Astrocyte (in vitro differentiated cells and primary cell): ENCODE results near the gene NPM1. TPM values are rescaled to one million over a fixed set of nuclear protein-coding genes. Genes with fewer than 3 reads are reported as not detected.

Experiments used
- DNase-seq: peaks from one replicate; pipeline ENCODE4 v3.0.0-alpha.2; 2010; ENCODE audit warnings: low read depth
- FAIRE-seq: peaks from 2 replicates; lab custom pipeline; 2011; peaks lifted over from hg19 to GRCh38; lab: Jason Lieb, UNC
- H2AFZ ChIP-seq: 2 replicates; pipeline ENCODE4 v1.6.0; 2012; ENCODE audit warnings: low read depth, low read length, inconsistent platforms
- H3K27ac ChIP-seq: 2 replicates; pipeline ENCODE4 v1.5.1; 2011; ENCODE audit warnings: low read depth, low read length, inconsistent platforms
- H3K27me3 ChIP-seq: 2 replicates; pipeline ENCODE4 v1.6.0; 2011; ENCODE audit warnings: low read length, inconsistent platforms; ENCODE audit not compliant: insufficient read depth
- H3K36me3 ChIP-seq: 2 replicates; pipeline ENCODE4 v1.5.1; 2011; ENCODE audit warnings: low read length, inconsistent platforms; ENCODE audit not compliant: insufficient read depth
- H3K4me1 ChIP-seq: 2 replicates; pipeline ENCODE4 v1.5.1; 2011; ENCODE audit warnings: low read length, inconsistent platforms; ENCODE audit not compliant: insufficient read depth
- H3K4me2 ChIP-seq: 2 replicates; pipeline ENCODE4 v1.6.0; 2012; ENCODE audit warnings: low read length, inconsistent platforms
- H3K4me3 ChIP-seq: 2 replicates; pipeline ENCODE4 v1.5.1; 2011; ENCODE audit warnings: low read depth, mild to moderate bottlenecking, low read length, inconsistent platforms; ENCODE audit not compliant: insufficient read depth
- H3K79me2 ChIP-seq: 2 replicates; pipeline ENCODE4 v1.6.0; 2012; ENCODE audit warnings: mild to moderate bottlenecking, low read length, inconsistent platforms; ENCODE audit not compliant: insufficient read depth
- H3K9ac ChIP-seq: 2 replicates; pipeline ENCODE4 v1.6.0; 2012; ENCODE audit warnings: mild to moderate bottlenecking, low read length, inconsistent platforms
- H3K9me3 ChIP-seq: 2 replicates; pipeline ENCODE4 v1.5.1; 2012; ENCODE audit warnings: low read depth, mild to moderate bottlenecking, low read length, inconsistent platforms; ENCODE audit not compliant: insufficient read depth
- H4K20me1 ChIP-seq: 2 replicates; pipeline ENCODE4 v1.6.0; 2012; ENCODE audit warnings: low read length, inconsistent platforms; ENCODE audit not compliant: insufficient read depth
- H3K27ac Mint-ChIP-seq: one replicate; pipeline ENCODE4 v1.8.0; 2021; ENCODE audit warnings: mild to moderate bottlenecking, mixed read lengths; ENCODE audit not compliant: unreplicated experiment
- H3K27me3 Mint-ChIP-seq: one replicate; pipeline ENCODE4 v1.8.0; 2021; ENCODE audit warnings: low read depth, mixed read lengths; ENCODE audit not compliant: unreplicated experiment
- H3K36me3 Mint-ChIP-seq: one replicate; pipeline ENCODE4 v1.8.0; 2021; ENCODE audit warnings: low read depth, mixed read lengths; ENCODE audit not compliant: unreplicated experiment
- H3K4me1 Mint-ChIP-seq: one replicate; pipeline ENCODE4 v1.8.0; 2021; ENCODE audit warnings: low read depth, mixed read lengths; ENCODE audit not compliant: unreplicated experiment
- H3K4me3 Mint-ChIP-seq: one replicate; pipeline ENCODE4 v1.8.0; 2021; ENCODE audit warnings: mild to moderate bottlenecking, moderate library complexity, mixed read lengths; ENCODE audit not compliant: unreplicated experiment
- H3K9me3 Mint-ChIP-seq: one replicate; pipeline ENCODE4 v1.8.0; 2021; ENCODE audit warnings: mild to moderate bottlenecking, mixed read lengths; ENCODE audit not compliant: unreplicated experiment
- EZH2 ChIP-seq: IDR thresholded peaks from 2 replicates; pipeline ENCODE4 v1.6.1; 2012; ENCODE audit warnings: mild to moderate bottlenecking, low read length, inconsistent platforms; ENCODE audit not compliant: insufficient read depth
- total RNA-seq: library from RNA; stranded (reverse); gene quantifications from 2 replicates; pipeline ENCODE4 v1.2.1, GENCODE V29; 2021
- TF ChIP-seq, protein P1 (sequence below): IDR thresholded peaks from 2 replicates; pipeline ENCODE4 v1.5.1; 2011; ENCODE audit warnings: low read depth, mild to moderate bottlenecking, inconsistent platforms, low read length, moderate library complexity; ENCODE audit not compliant: insufficient read depth

Gene NPM1
- total RNA-seq, 1 donor from 2014 or later, result 1,219 TPM

DNA sequence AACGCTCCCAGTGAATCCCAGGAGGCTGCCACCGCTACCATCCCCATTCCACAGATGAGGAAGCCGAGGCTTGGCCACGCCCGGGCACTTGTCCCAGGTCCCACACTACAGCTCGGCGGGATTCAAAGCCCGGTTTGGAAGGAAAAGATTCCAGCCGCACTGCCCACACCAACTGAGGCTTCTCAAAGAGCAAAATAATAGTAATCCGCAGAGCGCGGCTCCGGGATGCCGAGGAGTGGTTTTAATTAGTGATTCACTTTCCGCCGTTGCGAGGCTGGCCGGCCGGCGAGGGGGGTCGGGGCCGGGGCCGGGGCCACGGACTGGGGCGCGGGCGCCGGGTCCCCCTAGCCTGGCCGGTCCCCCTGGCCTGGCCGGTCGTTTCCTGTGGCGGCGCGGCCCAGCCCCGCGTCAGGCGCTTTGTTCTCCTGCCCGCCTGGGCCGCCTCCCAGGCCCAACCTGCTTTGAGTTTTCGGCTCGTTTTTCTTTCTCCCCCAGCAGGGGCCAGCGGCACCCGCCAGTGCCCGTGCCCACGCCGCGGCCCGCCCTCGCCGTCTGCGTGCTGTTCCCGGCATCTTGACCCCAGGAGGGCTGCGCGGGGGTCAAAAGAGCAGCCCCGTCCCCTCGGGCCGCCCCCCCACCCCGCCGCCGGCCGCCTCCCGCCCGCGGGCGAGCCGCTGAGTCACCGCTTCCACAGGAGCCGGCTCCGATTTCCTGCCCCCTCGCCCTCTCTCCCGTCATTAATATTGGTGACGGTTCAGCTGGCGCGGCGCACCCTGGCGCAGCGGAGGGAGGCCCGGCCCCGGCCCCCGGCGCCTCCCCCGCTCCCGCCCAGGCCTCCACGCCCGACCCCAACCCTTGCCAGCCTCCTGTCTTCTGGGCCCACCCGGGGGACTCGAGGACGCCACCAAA, 63.0 kb downstream of the NPM1 start:
- H4K20me1 ChIP-seq, result no peaks in the 10 kb centered on the region
- DNase-seq, result peak; percentile 65
- Mint-ChIP-seq H3K4me3 (no peak overlapping the region), H3K27me3 (peaks cover 49% of the 10 kb centered on the region), H3K4me1 (peaks cover 3% of the 10 kb centered on the region), H3K27ac (no peak overlapping the region), H3K36me3 (peaks cover 24% of the 10 kb centered on the region), H3K9me3 (no peaks in the 10 kb centered on the region)
- FAIRE-seq, result no peak
- no peaks in the 10 kb centered on the region for H3K79me2 ChIP-seq
- H3K4me1 ChIP-seq, result peaks cover 18% of the 10 kb centered on the region
- peak overlapping the region; percentile 81 for H3K4me2 ChIP-seq
- peak overlapping the region; percentile 81 for H3K9ac ChIP-seq
- no peaks in the 10 kb centered on the region for H3K9me3 ChIP-seq
- H3K36me3 ChIP-seq, result no peaks in the 10 kb centered on the region
- H3K27me3 ChIP-seq, result no peaks in the 10 kb centered on the region
- peak overlapping the region; percentile 42 for H3K4me3 ChIP-seq
- no peak for TF ChIP-seq EZH2
- TF ChIP-seq, protein P1, sequence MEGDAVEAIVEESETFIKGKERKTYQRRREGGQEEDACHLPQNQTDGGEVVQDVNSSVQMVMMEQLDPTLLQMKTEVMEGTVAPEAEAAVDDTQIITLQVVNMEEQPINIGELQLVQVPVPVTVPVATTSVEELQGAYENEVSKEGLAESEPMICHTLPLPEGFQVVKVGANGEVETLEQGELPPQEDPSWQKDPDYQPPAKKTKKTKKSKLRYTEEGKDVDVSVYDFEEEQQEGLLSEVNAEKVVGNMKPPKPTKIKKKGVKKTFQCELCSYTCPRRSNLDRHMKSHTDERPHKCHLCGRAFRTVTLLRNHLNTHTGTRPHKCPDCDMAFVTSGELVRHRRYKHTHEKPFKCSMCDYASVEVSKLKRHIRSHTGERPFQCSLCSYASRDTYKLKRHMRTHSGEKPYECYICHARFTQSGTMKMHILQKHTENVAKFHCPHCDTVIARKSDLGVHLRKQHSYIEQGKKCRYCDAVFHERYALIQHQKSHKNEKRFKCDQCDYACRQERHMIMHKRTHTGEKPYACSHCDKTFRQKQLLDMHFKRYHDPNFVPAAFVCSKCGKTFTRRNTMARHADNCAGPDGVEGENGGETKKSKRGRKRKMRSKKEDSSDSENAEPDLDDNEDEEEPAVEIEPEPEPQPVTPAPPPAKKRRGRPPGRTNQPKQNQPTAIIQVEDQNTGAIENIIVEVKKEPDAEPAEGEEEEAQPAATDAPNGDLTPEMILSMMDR, result no peak
- peak overlapping the region; percentile 72 for H2AFZ ChIP-seq
- peak overlapping the region; percentile 87 for H3K27ac ChIP-seq

DNA sequence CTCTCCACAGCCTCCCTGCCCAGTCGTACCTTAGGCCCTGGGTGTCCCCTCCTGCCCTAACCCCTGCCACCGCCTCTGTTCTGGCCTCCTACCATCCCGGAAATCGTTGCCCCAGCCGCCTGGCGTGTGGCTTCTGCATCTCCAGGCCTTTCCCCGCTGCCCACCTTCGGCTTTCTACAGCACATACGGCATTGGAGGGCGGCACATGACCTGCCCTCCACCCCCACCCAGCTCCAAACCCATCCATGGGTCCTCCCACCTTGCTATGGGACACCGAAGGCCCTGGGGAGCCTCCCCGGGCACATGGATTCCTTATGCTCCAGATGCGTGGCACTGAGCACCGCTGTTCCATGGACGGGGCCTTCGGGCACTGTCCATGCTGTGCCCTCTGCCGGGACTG, 63.8 kb downstream of the NPM1 start:
- no peaks in the 10 kb centered on the region for H3K36me3 ChIP-seq
- Mint-ChIP-seq H3K36me3 (peaks cover 28% of the 10 kb centered on the region), H3K27me3 (peaks cover 52% of the 10 kb centered on the region), H3K4me1 (peaks cover 3% of the 10 kb centered on the region), H3K9me3 (no peaks in the 10 kb centered on the region), H3K4me3 (no peak overlapping the region), H3K27ac (no peak overlapping the region)
- no peaks in the 10 kb centered on the region for H3K79me2 ChIP-seq
- H3K4me1 ChIP-seq, result peaks cover 10% of the 10 kb centered on the region
- peak overlapping the region; percentile 58 for H2AFZ ChIP-seq
- TF ChIP-seq EZH2, result no peak
- TF ChIP-seq, protein P1, result no peak
- no peak overlapping the region for H3K4me3 ChIP-seq
- H3K27me3 ChIP-seq, result no peaks in the 10 kb centered on the region
- DNase-seq (no peak), FAIRE-seq (no peak)
- no peaks in the 10 kb centered on the region for H4K20me1 ChIP-seq
- no peaks in the 10 kb centered on the region for H3K9me3 ChIP-seq
- peak overlapping the region; percentile 87 for H3K27ac ChIP-seq
- H3K9ac ChIP-seq, result peak overlapping the region; percentile 47
- H3K4me2 ChIP-seq, result peak overlapping the region; percentile 81
